ENCODE measurements around the gene ERN1.

DNA sequence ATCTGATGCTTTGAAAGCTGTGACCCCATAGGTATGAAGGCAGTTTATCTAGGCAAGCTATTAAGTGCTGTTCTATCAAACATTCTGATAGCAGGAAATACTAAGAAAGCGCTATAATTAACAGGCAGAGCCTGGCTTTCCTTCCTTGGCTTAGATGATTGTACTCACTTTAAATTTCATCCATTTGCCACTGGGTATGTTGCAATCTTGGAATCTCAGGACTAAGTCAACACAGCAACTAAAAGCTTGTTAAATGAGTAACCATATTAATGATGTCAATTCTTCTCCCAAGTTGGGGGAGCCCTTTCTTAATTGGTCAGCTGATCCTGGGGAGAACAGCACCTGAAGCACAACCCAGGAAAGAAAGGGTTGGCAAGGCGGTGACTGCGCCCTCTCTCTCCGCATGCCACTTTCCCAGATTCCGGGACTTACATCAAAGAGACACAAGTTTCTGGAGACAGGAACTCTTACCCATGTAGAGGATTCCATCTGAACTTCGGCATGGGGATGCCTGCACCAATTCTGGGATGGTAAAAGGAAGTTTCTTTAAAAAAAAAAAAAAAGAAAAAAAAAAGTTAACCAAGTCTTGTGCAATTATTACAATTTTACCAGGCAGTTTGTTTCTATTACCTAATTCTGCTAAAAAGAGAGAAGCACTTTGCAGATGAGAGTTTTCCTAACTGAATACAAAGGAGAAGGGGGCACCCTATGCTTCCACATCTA is 55.1 kb downstream of the ERN1 start:
- TF ChIP-seq, protein P1, sequence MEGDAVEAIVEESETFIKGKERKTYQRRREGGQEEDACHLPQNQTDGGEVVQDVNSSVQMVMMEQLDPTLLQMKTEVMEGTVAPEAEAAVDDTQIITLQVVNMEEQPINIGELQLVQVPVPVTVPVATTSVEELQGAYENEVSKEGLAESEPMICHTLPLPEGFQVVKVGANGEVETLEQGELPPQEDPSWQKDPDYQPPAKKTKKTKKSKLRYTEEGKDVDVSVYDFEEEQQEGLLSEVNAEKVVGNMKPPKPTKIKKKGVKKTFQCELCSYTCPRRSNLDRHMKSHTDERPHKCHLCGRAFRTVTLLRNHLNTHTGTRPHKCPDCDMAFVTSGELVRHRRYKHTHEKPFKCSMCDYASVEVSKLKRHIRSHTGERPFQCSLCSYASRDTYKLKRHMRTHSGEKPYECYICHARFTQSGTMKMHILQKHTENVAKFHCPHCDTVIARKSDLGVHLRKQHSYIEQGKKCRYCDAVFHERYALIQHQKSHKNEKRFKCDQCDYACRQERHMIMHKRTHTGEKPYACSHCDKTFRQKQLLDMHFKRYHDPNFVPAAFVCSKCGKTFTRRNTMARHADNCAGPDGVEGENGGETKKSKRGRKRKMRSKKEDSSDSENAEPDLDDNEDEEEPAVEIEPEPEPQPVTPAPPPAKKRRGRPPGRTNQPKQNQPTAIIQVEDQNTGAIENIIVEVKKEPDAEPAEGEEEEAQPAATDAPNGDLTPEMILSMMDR (IDR thresholded peaks at IDR 0.05): no peak
- TF ChIP-seq POLR2A (IDR thresholded peaks at IDR 0.05): no peak
